ENCODE measurements around the gene GALNT16.

DNA sequence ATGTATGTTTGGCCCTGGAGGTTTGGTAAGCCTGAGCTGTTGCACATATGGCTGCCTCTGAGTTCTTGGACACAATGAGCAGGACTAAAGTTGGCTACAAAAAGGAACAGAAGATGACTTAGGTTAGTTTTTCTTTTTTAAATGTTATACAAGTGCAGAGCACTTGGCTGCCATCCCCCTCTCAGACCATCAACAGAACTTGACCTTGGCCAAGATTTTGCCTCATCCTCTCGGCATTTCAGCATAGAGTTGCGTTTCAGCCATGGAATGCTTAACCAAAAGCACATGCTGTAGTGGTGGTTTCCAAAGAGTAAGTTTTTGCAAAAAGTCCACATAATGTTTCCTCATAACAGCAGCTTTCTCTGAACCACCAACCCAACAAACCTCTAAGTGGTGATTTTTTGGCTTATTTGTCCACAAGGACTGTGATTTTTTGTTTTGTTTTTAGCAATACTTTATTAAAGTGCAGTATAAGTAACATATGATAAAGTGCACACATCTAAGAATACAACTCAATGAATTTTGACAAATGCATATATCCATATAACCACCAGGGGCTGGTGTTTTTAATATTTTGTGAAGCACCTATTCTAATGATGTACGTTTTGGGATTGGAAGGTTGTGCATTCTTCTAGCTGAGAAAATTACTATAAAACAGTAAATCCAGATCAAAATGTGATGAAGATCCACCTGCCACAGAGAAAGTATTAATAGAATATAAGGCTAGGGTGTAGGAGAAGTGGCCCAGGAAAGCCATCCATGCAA is 12.1 kb upstream of the GALNT16 start:
- TF ChIP-seq POLR2A (IDR thresholded peaks at IDR 0.05) (no peak), CTCF (IDR thresholded peaks at IDR 0.05) (peak in 1 of 6 experiments; percentile 7)
